K562 (cell line): ENCODE data around the gene OXNAD1. TPM values are rescaled to one million over a fixed set of nuclear protein-coding genes. Genes with fewer than 3 reads are reported as not detected.

Experiments
- ATAC-seq: fragments of 200-7000 bp; cut with Tn5 transposase; 3 replicates; pipeline ENCODE4 v1.9.1; 2020; ENCODE audit warnings: moderate library complexity
- BruUV-seq: library from RNA; stranded (reverse); fragments of 400-500 nt; replicated peaks from 2 replicates; lab custom pipeline; 2021; lab: Mats Ljungman, UMichigan
- CTCF ChIA-PET: fragments of 300-600 bp; formaldehyde crosslinking; extraction: SDS; loops from one replicate; lab custom pipeline; 2021; ENCODE audit warnings: low intra/inter-chr PET ratio; lab: Yijun Ruan, JAX
- POLR2A ChIA-PET: fragments of 300-600, 350-650 bp; sonication (Branson Sonifier 250); formaldehyde crosslinking; extraction: SDS; loops from one replicate; lab custom pipeline; 2021; ENCODE audit warnings: antibody characterized with exemption, inconsistent platforms; lab: Yijun Ruan, JAX
- DNase-seq, 4 experiments: peaks; one replicate each; pipeline versions ENCODE4 v3.0.0 to v3.0.0-alpha.2; 2011 to 2018; ENCODE audit warnings: low spot score in 3 of 4, mixed read lengths in 3 of 4; ENCODE audit errors: extremely low read depth in 1 of 4
- FAIRE-seq: peaks from 2 replicates; lab custom pipeline; 2011; peaks lifted over from hg19 to GRCh38; lab: Jason Lieb, UNC
- H2AFZ ChIP-seq: 2 replicates; pipeline ENCODE4 v1.6.0; 2011; ENCODE audit warnings: low read depth, low read length, control low read depth, inconsistent platforms
- H3K27ac ChIP-seq: fragments of 200-600 bp; 3 replicates; pipeline ENCODE4 v1.8.0; 2011; ENCODE audit warnings: low read depth, mild to moderate bottlenecking, control low read depth, inconsistent platforms, low read length, moderate library complexity, mixed read lengths; ENCODE audit errors: extremely low read depth
- H3K27me3 ChIP-seq, 2 experiments: fragments of 300-600 bp in 1 of 2; 2 replicates in 1 of 2; 3 replicates in 1 of 2; pipeline versions ENCODE4 v1.6.0 to v1.8.0; 2011; ENCODE audit warnings: inconsistent platforms in 2 of 2, low read length in 2 of 2, mild to moderate bottlenecking in 1 of 2, mixed read lengths in 1 of 2, moderate library complexity in 1 of 2; ENCODE audit not compliant: control insufficient read depth in 2 of 2, insufficient read depth in 2 of 2
- H3K36me3 ChIP-seq: fragments of 300-600 bp; 3 replicates; pipeline ENCODE4 v1.8.0; 2011; ENCODE audit warnings: mild to moderate bottlenecking, low read length, inconsistent platforms; ENCODE audit not compliant: control insufficient read depth, insufficient read depth
- H3K4me1 ChIP-seq, 2 experiments: fragments of 200-600 bp in 1 of 2; replicated peaks in 1 of 2; 2 replicates in 1 of 2; 3 replicates in 1 of 2; pipeline versions ENCODE4 v1.5.1 to v1.8.0; 2011; ENCODE audit warnings: inconsistent platforms in 2 of 2, low read length in 2 of 2, mild to moderate bottlenecking in 1 of 2, mixed read lengths in 1 of 2, moderate library complexity in 1 of 2; ENCODE audit not compliant: control insufficient read depth in 2 of 2, insufficient read depth in 2 of 2
- H3K4me2 ChIP-seq: 2 replicates; pipeline ENCODE4 v1.6.1; 2011; ENCODE audit warnings: low read length, control low read depth, inconsistent platforms, mixed read lengths; ENCODE audit not compliant: insufficient read depth
- H3K4me3 ChIP-seq: fragments of 200-600 bp; sonication (generic), shearing (Covaris generic); 2 replicates; pipeline ENCODE4 v1.5.1; 2016; ENCODE audit warnings: control low read depth, inconsistent platforms
- H3K79me2 ChIP-seq: fragments of 200-600 bp; 3 replicates; pipeline ENCODE4 v1.8.0; 2011; ENCODE audit warnings: low read length, inconsistent platforms; ENCODE audit not compliant: control insufficient read depth, insufficient read depth
- H3K9ac ChIP-seq, 2 experiments: 2 replicates each; pipeline versions ENCODE4 v1.6.0 to v1.6.1; 2011; ENCODE audit warnings: low read depth in 2 of 2, low read length in 2 of 2, control low read depth in 1 of 2, inconsistent platforms in 1 of 2, mild to moderate bottlenecking in 1 of 2, mixed read lengths in 1 of 2; ENCODE audit not compliant: insufficient read depth in 1 of 2
- H3K9me1 ChIP-seq: one replicate; pipeline ENCODE4 v1.6.0; 2011; ENCODE audit warnings: inconsistent platforms, mild to moderate bottlenecking, low read length, moderate library complexity; ENCODE audit not compliant: control insufficient read depth, insufficient read depth
- H3K9me3 ChIP-seq: replicated peaks from 2 replicates; pipeline ENCODE4 v1.5.1; 2011; ENCODE audit warnings: low read depth, low read length, inconsistent platforms; ENCODE audit not compliant: control insufficient read depth, insufficient read depth
- H4K20me1 ChIP-seq: replicated peaks from 2 replicates; pipeline ENCODE4 v1.6.1; 2011; ENCODE audit warnings: low read length, inconsistent platforms, mixed read lengths; ENCODE audit not compliant: control insufficient read depth, insufficient read depth
- CBX5 ChIP-seq: IDR thresholded peaks from 2 replicates; pipeline ENCODE4 v1.6.1; 2014; ENCODE audit warnings: low read depth, borderline replicate concordance
- CC2D1A ChIP-seq: fragments of 450-650 bp; IDR thresholded peaks from 2 replicates; pipeline ENCODE4 v1.6.1; 2017; ENCODE audit warnings: mild to moderate bottlenecking
- CGGBP1 ChIP-seq: fragments of 250-450 bp; sonication (Bioruptor Pico); IDR thresholded peaks from 2 replicates; pipeline ENCODE4 v1.9.0; 2021; ENCODE audit warnings: mild to moderate bottlenecking
- E2F5 ChIP-seq: sonication (generic); formaldehyde crosslinking; IDR thresholded peaks from 2 replicates; pipeline ENCODE4 v1.8.0; 2022; ENCODE audit warnings: mild to moderate bottlenecking, missing genetic modification reagents
- E2F6 ChIP-seq, 2 experiments: IDR thresholded peaks; 2 replicates each; pipeline ENCODE4 v1.6.1; 2011; ENCODE audit warnings: borderline replicate concordance in 1 of 2, control low read depth in 1 of 2, low read depth in 1 of 2, low read length in 1 of 2, mild to moderate bottlenecking in 1 of 2, mixed read lengths in 1 of 2, moderate library complexity in 1 of 2; ENCODE audit not compliant: insufficient read depth in 1 of 2, insufficient read length in 1 of 2, poor library complexity in 1 of 2, severe bottlenecking in 1 of 2; ENCODE audit errors: extremely low read depth in 1 of 2
- ETS1 ChIP-seq: conservative IDR thresholded peaks from 2 replicates; pipeline ENCODE4 v1.6.1; 2011; ENCODE audit warnings: low read depth, mild to moderate bottlenecking, low read length; ENCODE audit not compliant: control insufficient read depth
- FOXJ3 ChIP-seq: sonication (generic); formaldehyde crosslinking; IDR thresholded peaks from 2 replicates; pipeline ENCODE4 v1.4.0; 2020; ENCODE audit warnings: mild to moderate bottlenecking, missing genetic modification reagents
- GABPB1 ChIP-seq: sonication (generic); formaldehyde crosslinking; IDR thresholded peaks from 2 replicates; pipeline ENCODE4 v1.8.0; 2022; ENCODE audit warnings: mild to moderate bottlenecking, missing genetic modification reagents
- HBP1 ChIP-seq: fragments of 450-650 bp; formaldehyde crosslinking; IDR thresholded peaks from 2 replicates; pipeline ENCODE4 v1.4.0; 2022; ENCODE audit warnings: missing genetic modification characterization
- KLF16 ChIP-seq: IDR thresholded peaks from 2 replicates; pipeline ENCODE4 v1.6.1; 2016; ENCODE audit warnings: antibody characterized with exemption
- MBD2 ChIP-seq: sonication (generic); IDR thresholded peaks from 2 replicates; pipeline ENCODE4 v1.6.1; 2016; ENCODE audit warnings: low read depth, borderline replicate concordance
- MECOM ChIP-seq: fragments of 250-450 bp; sonication (Bioruptor Pico); IDR thresholded peaks from 2 replicates; pipeline ENCODE4 v1.8.0; 2022; ENCODE audit warnings: inconsistent platforms
- NCOA2 ChIP-seq, 2 experiments: fragments of 450-650 bp; IDR thresholded peaks; 2 replicates each; pipeline ENCODE4 v1.6.1; 2018; ENCODE audit warnings: mild to moderate bottlenecking in 2 of 2, moderate library complexity in 1 of 2; ENCODE audit not compliant: partially characterized antibody in 2 of 2
- RCOR1 ChIP-seq, 2 experiments: IDR thresholded peaks; 2 replicates each; pipeline ENCODE4 v1.6.1; 2012; ENCODE audit warnings: low read depth in 2 of 2, low read length in 2 of 2, borderline replicate concordance in 1 of 2, improper control_type of control experiment in 1 of 2
- XRCC4 ChIP-seq: IDR thresholded peaks from one replicate; pipeline ENCODE4 v1.6.1; 2011; ENCODE audit not compliant: insufficient read depth, insufficient read length; ENCODE audit errors: extremely low read depth
- ZC3H4 ChIP-seq: sonication (generic); formaldehyde crosslinking; IDR thresholded peaks from 2 replicates; pipeline ENCODE4 v1.9.0; 2021; ENCODE audit warnings: missing genetic modification reagents, borderline replicate concordance
- ZNF324 ChIP-seq: fragments of 250-450 bp; sonication (Bioruptor Pico); IDR thresholded peaks from 2 replicates; pipeline ENCODE4 v1.4.0; 2020; ENCODE audit warnings: mild to moderate bottlenecking
- ZNF699 ChIP-seq: fragments of 250-450 bp; sonication (Bioruptor Pico); IDR thresholded peaks from 2 replicates; pipeline ENCODE4 v1.8.0; 2021; ENCODE audit warnings: mild to moderate bottlenecking, moderate library complexity; ENCODE audit not compliant: insufficient replicate concordance
- WGBS: fragments of 100-300 bp; shearing (Covaris generic); methylation state at CpG from one replicate; pipeline ENCODE4 v1.1.6; 2016; ENCODE audit warnings: low coverage, mixed read lengths; ENCODE audit not compliant: insufficient coverage; ENCODE audit errors: missing lambda C conversion rate; 5-methylcytosine and 5-hydroxymethylcytosine counted together
- in situ Hi-C: fragments of 300-500 bp; cut with MboI; formaldehyde crosslinking; loops from 4 replicates; pipeline ENCODE4 v1.15.0; 2018; ENCODE audit warnings: inconsistent platforms, mixed read lengths
- intact Hi-C: fragments of 100-400 bp; cut with micrococcal nuclease; formaldehyde crosslinking; loops from 2 replicates; pipeline ENCODE4 v1.14.2; 2022
- polyA plus RNA-seq, 8 experiments: library from polyadenylated mRNA; depleted of rRNA in 4 of 8; stranded (reverse) in 5 of 8; unstranded in 3 of 8; fragments of >200 nt; fragmentation: Nextera tagmentation in 2 of 8; fragmentation: Illumina TruSeq in 1 of 8; extraction: Ambion mirVana in 2 of 8; extraction: Trizol in 1 of 8; gene quantifications; 2 replicates each; pipeline versions ENCODE4 v1.2.1 to v1.2.3, GENCODE V29; 2011 to 2014; ENCODE audit warnings: inconsistent platforms in 1 of 8, missing spikeins in 1 of 8
- total RNA-seq, 7 experiments: library from RNA; depleted of rRNA in 6 of 7; stranded (reverse); fragments of >200 nt in 6 of 7; fragmentation: Illumina TruSeq in 2 of 7; extraction: Trizol in 2 of 7; gene quantifications; 2 replicates each; pipeline versions ENCODE4 v1.2.1 to v1.2.3, GENCODE V29; 2011 to 2021; ENCODE audit warnings: low replicate concordance in 1 of 7

OXNAD1 gene
- total and polyA plus RNA-seq, 9 of the 15 experiments (the other 6 are each of a cell fraction or from before 2014, with no cell fraction given): 12.8 to 44.4 (median 41.1) TPM

GRCh38 chr3:16224325-16224724 is 40.7 kb upstream of the OXNAD1 start (continued):
- TF ChIP-seq ETS1: no peak
- TF ChIP-seq HBP1 (CRISPR knock-in tag): no peak
- no peak for TF ChIP-seq ZNF699 (CRISPR knock-in tag)
- no peak for TF ChIP-seq FOXJ3
- no peak for TF ChIP-seq KLF16

- ChIA-PET CTCF (no interaction called here), POLR2A (interaction anchor here (0.6 to 1.3 kb wide), 2 partner anchors 9 to 452 kb away, joined by 3 to 4 read pairs; no protein-coding TSS in a partner anchor)
- no peaks in the 10 kb centered on the region for H4K20me1 ChIP-seq
- FAIRE-seq (no peak), DNase-seq (no peak), ATAC-seq (no peak)
- in situ Hi-C loops: no loop called here
- intact Hi-C loops: no loop called here
- no peak overlapping the region for H3K4me3 ChIP-seq
- WGBS: 0% methylated on average over 1 of the region's 1 CpG
- H3K79me2 ChIP-seq: no peaks in the 10 kb centered on the region
- no TSS peak for BruUV-seq
- no peak overlapping the region for H3K9ac ChIP-seq
- no peak overlapping the region for H3K4me2 ChIP-seq
- H3K9me3 ChIP-seq: no peaks in the 10 kb centered on the region
- H3K27ac ChIP-seq: no peak overlapping the region
- no peaks in the 10 kb centered on the region for H3K9me1 ChIP-seq
- no peaks in the 10 kb centered on the region for H3K36me3 ChIP-seq
- no peak overlapping the region for H2AFZ ChIP-seq
- H3K4me1 ChIP-seq: no peaks in the 10 kb centered on the region
- peaks cover 10 to 11% of the 10 kb centered on the region in 2 experiments for H3K27me3 ChIP-seq
- TF ChIP-seq ZC3H4: no peak
- no peak for TF ChIP-seq E2F5 (CRISPR knock-in tag)
- no peak for TF ChIP-seq CC2D1A
- TF ChIP-seq XRCC4: no peak
- no peak for TF ChIP-seq NCOA2 (IDR thresholded peaks at IDR 0.05; ENCODE audit: partially characterized antibody in 2 of 2)
- no peak for TF ChIP-seq CBX5
- no peak for TF ChIP-seq CGGBP1 (CRISPR knock-in tag)
- TF ChIP-seq MBD2: no peak
- TF ChIP-seq MECOM (CRISPR knock-in tag): no peak
- no peak for TF ChIP-seq E2F6 (IDR thresholded peaks at IDR 0.05; ENCODE audit: borderline replicate concordance in 1 of 2, extremely low read depth in 1 of 2, insufficient read depth in 1 of 2, insufficient read length in 1 of 2, low read depth in 1 of 2, low read length in 1 of 2, poor library complexity in 1 of 2, severe bottlenecking in 1 of 2)
- TF ChIP-seq GABPB1: no peak
- TF ChIP-seq RCOR1 (IDR thresholded peaks at IDR 0.05; ENCODE audit: borderline replicate concordance in 1 of 2, low read depth in 2 of 2, low read length in 2 of 2): no peak
- no peak for TF ChIP-seq ZNF324 (CRISPR knock-in tag)
These were observed 37.4 kb upstream of the OXNAD1 start for GRCh38 chr3:16227566-16227965.
